Bronchial epithelial cell (primary cell): ENCODE data around the gene NME2. TPM values are rescaled to one million over a fixed set of nuclear protein-coding genes. Genes with fewer than 3 reads are reported as not detected.
"Not testable (repeated sequence)": the region's sequence is repeated elsewhere in the genome, so short reads cannot be mapped to it uniquely, and the experiment has no call there.

Experiments used
- DNase-seq: peaks from one replicate; pipeline ENCODE4 v3.0.0-alpha.2; 2010; ENCODE audit warnings: low read depth
- FAIRE-seq: peaks from 2 replicates; lab custom pipeline; 2011; peaks lifted over from hg19 to GRCh38; lab: Jason Lieb, UNC
- H3K27me3 ChIP-seq: 2 replicates; pipeline ENCODE4 v1.5.1; 2011; ENCODE audit warnings: low read length; ENCODE audit not compliant: control insufficient read depth, insufficient read depth
- H3K36me3 ChIP-seq: 2 replicates; pipeline ENCODE4 v1.5.1; 2011; ENCODE audit warnings: low read length; ENCODE audit not compliant: control insufficient read depth, insufficient read depth
- H3K4me3 ChIP-seq: 2 replicates; pipeline ENCODE4 v1.5.1; 2011; ENCODE audit warnings: mild to moderate bottlenecking, low read depth, low read length, control low read depth
- CTCF ChIP-seq: IDR thresholded peaks from 2 replicates; pipeline ENCODE4 v1.5.1; 2011; ENCODE audit warnings: mild to moderate bottlenecking, moderate library complexity, low read length, control low read depth, inconsistent platforms; ENCODE audit not compliant: insufficient read depth, severe bottlenecking
- total RNA-seq: library from RNA; depleted of rRNA; stranded (reverse); fragments of >200 nt; gene quantifications from 2 replicates; pipeline ENCODE4 v1.2.1, GENCODE V29; 2014

NME2 gene
- total RNA-seq, 1 donor from 2014 or later: 1,613 TPM

GRCh38 chr17:51120739-51121619, 45.2 kb upstream of the NME2 start, which contains the start of gene SPAG9:
TSS of gene SPAG9 (minus strand) at chr17:51120868. CDS start at chr17:51120656, 212 bp downstream.
- DNase-seq: peak; percentile 91
- H3K36me3 ChIP-seq: no peaks in the 10 kb centered on the region
- TF ChIP-seq CTCF: no peak
- H3K4me3 ChIP-seq: peak within 1 kb of the TSS; percentile 98
- H3K27me3 ChIP-seq: no peaks in the 10 kb centered on the region
- FAIRE-seq: no peak

- Histone ChIP-seq H3K4me3 (peak overlapping the region; percentile 33), H3K27me3 (no peaks in the 10 kb centered on the region), H3K36me3 (no peaks in the 10 kb centered on the region)
- no peak for FAIRE-seq
- no peak for TF ChIP-seq CTCF
- peak; percentile 99 for DNase-seq
Observed at GRCh38 chr17:51121620-51122472, 44.4 kb upstream of the NME2 start.

- DNase-seq: not testable (repeated sequence)
Observed at GRCh38 chr17:51122473-51123115, 43.6 kb upstream of the NME2 start.

GRCh38 chr17:51124640-51125503, 41.3 kb upstream of the NME2 start:
- no peak for TF ChIP-seq CTCF
- DNase-seq (no peak), FAIRE-seq (no peak)
- Histone ChIP-seq H3K4me3 (no peak overlapping the region), H3K36me3 (no peaks in the 10 kb centered on the region), H3K27me3 (no peaks in the 10 kb centered on the region)

More at GRCh38 chr17:51122473-51123115, 43.6 kb upstream of the NME2 start:
- not testable (repeated sequence) for H3K36me3 ChIP-seq, H3K27me3 ChIP-seq, FAIRE-seq, H3K4me3 ChIP-seq

GRCh38 chr17:51128076-51128475, 38.1 kb upstream of the NME2 start:
- no peak overlapping the region for H3K4me3 ChIP-seq
- no peaks in the 10 kb centered on the region for H3K36me3 ChIP-seq
- no peak for DNase-seq
- FAIRE-seq: no peak
- H3K27me3 ChIP-seq: no peaks in the 10 kb centered on the region
- no peak for TF ChIP-seq CTCF
